GM12864 (cell line): Measurements from ENCODE around the gene TSPAN15.

Experiments used
- DNase-seq: peaks from one replicate; pipeline ENCODE4 v3.0.0-alpha.2; 2011; ENCODE audit warnings: low read depth
- H3K4me3 ChIP-seq: 2 replicates; pipeline ENCODE4 v1.5.1; 2011; ENCODE audit warnings: mild to moderate bottlenecking, low read depth, low read length, control low read depth
- TF ChIP-seq, protein P1 (sequence below): IDR thresholded peaks from 2 replicates; pipeline ENCODE4 v1.5.1; 2011; ENCODE audit warnings: low read depth, mild to moderate bottlenecking, moderate library complexity, low read length, control low read depth, inconsistent platforms; ENCODE audit errors: missing control alignments

TSPAN15 gene

DNA sequence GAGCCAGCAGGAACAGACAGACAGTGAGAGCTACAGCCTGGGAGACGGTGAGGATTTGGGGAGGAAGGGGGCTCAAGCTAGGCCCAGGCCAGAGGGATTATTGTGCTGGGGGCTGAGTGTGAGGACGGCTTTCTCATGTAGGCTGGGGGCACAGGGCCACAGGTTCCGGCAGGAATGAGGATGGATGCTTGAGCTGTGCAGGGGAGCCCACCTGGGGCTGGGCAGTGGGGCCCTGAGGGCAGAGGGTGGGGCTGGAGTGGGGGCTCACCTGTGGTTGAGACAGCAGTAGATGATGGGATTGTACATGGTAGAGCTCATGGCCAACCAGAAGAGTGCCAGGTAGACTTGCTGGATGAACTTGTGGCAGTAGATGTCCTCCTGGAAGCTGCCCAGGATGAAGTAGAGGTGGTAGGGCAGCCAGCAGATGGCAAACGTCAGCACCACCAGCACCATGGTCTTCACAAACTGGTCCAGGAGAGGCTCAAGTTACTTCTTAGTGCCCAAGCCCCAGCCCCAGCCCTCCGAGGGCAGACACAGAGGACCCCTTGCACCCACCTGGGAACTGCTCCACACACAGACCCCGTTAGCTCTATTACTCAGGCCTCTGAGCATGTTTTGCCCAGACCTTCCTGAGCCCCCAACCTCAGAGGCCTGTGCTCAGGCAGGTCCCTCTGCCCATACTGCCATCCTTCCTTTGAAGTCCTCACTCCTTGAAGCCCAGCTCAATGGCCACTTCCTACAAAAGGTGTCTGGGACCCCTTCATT, 44.3 kb upstream of the TSPAN15 start:
- H3K4me3 ChIP-seq: no peak overlapping the region
- TF ChIP-seq, protein P1, sequence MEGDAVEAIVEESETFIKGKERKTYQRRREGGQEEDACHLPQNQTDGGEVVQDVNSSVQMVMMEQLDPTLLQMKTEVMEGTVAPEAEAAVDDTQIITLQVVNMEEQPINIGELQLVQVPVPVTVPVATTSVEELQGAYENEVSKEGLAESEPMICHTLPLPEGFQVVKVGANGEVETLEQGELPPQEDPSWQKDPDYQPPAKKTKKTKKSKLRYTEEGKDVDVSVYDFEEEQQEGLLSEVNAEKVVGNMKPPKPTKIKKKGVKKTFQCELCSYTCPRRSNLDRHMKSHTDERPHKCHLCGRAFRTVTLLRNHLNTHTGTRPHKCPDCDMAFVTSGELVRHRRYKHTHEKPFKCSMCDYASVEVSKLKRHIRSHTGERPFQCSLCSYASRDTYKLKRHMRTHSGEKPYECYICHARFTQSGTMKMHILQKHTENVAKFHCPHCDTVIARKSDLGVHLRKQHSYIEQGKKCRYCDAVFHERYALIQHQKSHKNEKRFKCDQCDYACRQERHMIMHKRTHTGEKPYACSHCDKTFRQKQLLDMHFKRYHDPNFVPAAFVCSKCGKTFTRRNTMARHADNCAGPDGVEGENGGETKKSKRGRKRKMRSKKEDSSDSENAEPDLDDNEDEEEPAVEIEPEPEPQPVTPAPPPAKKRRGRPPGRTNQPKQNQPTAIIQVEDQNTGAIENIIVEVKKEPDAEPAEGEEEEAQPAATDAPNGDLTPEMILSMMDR: no peak
- DNase-seq: no peak

DNA sequence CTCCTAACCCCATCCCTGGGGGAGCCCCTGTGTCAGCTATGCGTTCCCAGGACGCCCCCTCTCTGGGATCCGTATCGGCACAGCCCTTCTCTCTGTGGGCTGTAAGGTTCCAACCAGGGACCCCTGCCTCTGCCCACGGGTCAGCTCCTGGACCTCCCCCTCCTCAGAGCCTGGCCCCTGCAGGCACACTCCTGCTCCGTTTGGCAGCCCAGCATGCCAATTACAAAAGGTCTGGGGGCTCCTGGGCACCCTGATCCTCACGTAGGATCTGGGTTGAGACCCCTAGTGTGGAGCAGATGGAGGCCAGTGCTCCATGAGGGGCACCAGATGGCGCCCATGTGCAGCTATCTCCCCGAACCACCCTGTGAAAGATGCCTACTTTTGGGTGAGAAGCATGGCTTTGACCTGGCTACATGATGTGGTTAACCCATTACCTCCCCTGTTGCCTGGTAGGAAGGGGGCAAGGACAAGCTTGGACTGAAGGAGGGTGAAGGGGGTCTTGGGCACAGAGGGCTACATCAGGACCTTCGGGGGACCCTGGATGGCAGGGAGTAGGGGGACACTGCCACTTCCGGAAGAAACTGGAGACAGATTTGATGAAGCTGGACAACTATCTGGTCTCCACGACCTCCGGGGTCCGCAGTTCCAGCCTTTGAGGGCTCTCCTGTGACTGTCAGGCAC, 43.5 kb upstream of the TSPAN15 start:
- no peak for DNase-seq
- no peak overlapping the region; the same call in 1 of the 2 replicates for H3K4me3 ChIP-seq

DNA sequence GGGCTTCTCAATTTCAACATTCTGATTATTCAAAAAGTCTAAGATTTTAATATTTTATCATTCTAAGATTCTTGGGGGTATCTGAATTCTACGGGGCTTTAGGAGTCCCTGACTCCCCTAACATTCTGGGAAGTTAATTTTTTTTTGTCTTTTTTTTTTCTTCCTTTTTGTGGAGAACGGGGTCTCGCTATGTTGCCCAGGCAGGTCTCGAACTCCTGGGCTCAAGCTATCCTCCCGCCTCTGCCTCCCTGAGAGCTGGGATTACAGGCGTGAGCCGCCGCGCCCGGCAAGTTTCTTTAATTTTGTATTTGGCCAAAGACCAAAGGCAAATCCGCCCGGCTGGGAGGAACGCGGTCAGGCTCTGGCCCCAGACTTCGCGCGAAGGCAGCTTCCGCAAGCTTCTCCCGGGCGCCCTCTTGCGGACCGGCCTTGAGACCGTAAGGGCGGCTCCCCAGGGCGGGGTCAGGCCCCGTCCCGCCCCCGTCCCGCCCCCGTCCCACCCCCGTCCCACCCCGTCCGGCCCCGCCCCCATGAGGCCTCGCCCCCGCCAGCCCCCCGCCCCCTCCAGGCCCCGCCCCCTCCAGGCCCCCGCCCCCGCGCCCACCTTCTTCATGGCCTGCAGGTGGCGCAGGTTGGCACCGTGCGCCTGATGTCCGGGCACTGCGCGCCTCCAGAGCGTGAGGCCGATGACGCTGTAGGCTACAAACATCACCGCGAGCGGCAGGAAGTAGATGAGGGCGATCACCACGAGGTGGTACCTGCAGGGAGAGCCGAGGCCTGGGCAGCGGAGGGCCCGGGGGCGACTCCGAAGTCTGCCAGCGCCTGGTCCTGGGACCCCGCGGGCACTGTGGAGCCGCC, 42.7 kb upstream of the TSPAN15 start:
- TF ChIP-seq, protein P1: peak; percentile 58
- H3K4me3 ChIP-seq: peak overlapping the region; percentile 12
- peak; percentile 64 for DNase-seq

More for the DNA sequence above, 43.5 kb upstream of the TSPAN15 start:
- TF ChIP-seq, protein P1: peak; percentile 49

DNA sequence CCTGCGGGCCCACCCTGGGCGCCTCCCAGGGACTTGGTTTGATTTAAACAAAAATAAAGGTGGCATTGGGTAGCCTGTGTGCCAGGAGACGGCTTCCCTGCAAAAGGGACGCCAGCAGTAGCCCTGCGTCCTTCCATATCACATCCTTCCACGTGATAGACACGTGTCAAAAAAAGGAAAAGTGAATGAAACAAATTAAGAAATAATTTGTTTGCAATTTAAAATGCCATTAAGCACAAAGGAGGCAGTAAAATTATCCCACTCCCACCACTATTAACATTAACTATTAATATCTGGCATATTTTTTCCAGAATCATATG, 42.1 kb upstream of the TSPAN15 start:
- TF ChIP-seq, protein P1: no peak
- H3K4me3 ChIP-seq: peak overlapping the region; percentile 12; the same call in 1 of the 2 replicates
- no peak for DNase-seq

DNA sequence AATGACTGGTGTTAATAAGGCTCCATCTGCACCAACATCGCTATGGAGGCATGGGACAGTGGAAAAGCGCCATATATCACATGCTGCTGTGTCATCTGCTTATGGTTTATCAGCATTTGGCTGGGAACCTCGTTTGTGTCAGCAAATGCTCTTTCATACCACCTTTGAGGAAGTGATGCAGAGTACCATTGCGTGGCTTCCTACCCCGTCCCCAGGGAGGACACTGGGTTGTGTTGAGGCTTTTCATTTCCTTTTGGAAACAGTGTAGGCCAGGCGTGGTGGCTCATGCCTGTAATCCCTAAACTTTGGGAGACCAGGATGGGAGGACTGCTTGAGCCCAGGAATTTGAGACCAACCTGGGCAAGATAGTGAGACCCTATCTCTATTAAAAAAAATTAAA, 41.3 kb upstream of the TSPAN15 start:
- no peak overlapping the region for H3K4me3 ChIP-seq
- peak; percentile 60 for DNase-seq
- TF ChIP-seq, protein P1: no peak

DNA sequence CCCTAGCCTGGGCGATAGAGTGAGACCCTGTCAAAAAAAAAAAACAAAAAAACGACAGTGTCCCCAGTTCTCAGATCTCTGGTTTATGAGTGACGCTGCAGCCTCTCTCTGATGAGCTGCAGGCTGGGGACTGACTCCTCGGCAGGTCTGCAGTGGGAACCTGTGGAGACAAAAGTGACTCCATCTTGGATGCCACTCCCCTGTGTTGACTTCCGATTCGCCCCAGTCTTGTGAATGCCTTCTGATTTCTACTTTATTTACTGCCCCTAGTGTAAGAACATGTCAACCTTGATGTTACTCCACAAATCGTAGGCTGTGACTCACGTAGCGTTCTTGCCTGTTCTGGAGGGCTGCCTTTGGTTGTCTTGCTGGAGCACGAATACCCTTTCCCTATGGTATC, 40.8 kb upstream of the TSPAN15 start:
- TF ChIP-seq, protein P1: no peak

More for the DNA sequence above, 40.8 kb upstream of the TSPAN15 start:
- no peak for DNase-seq
- H3K4me3 ChIP-seq: no peak overlapping the region
